Osteoblast (primary cell): Measurements from ENCODE around the gene SCN9A. TPM values are rescaled to one million over a fixed set of nuclear protein-coding genes. Genes with fewer than 3 reads are reported as not detected.

Experiments
- DNase-seq: peaks from one replicate; pipeline ENCODE4 v3.0.0; 2011; ENCODE audit warnings: low spot score, mixed read lengths; ENCODE audit not compliant: insufficient read length; ENCODE audit errors: missing footprints
- H2AFZ ChIP-seq: 2 replicates; pipeline ENCODE4 v1.6.0; 2011; ENCODE audit warnings: mild to moderate bottlenecking, low read length
- H3K27ac ChIP-seq: 2 replicates; pipeline ENCODE4 v1.5.1; 2011; ENCODE audit warnings: mild to moderate bottlenecking, low read depth, low read length, moderate library complexity
- H3K27me3 ChIP-seq: 2 replicates; pipeline ENCODE4 v1.6.0; 2012; ENCODE audit warnings: mild to moderate bottlenecking, control low read depth, inconsistent platforms, low read length, moderate library complexity; ENCODE audit not compliant: insufficient read depth
- H3K36me3 ChIP-seq: 2 replicates; pipeline ENCODE4 v1.5.1; 2011; ENCODE audit warnings: mild to moderate bottlenecking, low read length, control low read depth, moderate library complexity; ENCODE audit not compliant: insufficient read depth
- H3K4me1 ChIP-seq: 2 replicates; pipeline ENCODE4 v1.5.1; 2011; ENCODE audit warnings: mild to moderate bottlenecking, low read length, control low read depth, moderate library complexity; ENCODE audit not compliant: insufficient read depth
- H3K4me2 ChIP-seq: 2 replicates; pipeline ENCODE4 v1.6.0; 2011; ENCODE audit warnings: mild to moderate bottlenecking, low read length; ENCODE audit not compliant: insufficient read depth
- H3K4me3 ChIP-seq: fragments of 200-600 bp; sonication (generic); 3 replicates; pipeline ENCODE4 v1.5.1; 2012; ENCODE audit warnings: mild to moderate bottlenecking, low read length, inconsistent platforms; ENCODE audit not compliant: insufficient read depth
- H3K79me2 ChIP-seq: 2 replicates; pipeline ENCODE4 v1.6.0; 2012; ENCODE audit warnings: mild to moderate bottlenecking, low read length, control low read depth, inconsistent platforms; ENCODE audit not compliant: insufficient read depth
- H3K9me3 ChIP-seq: 2 replicates; pipeline ENCODE4 v1.5.1; 2011; ENCODE audit warnings: low read depth, low read length, control low read depth
- H4K20me1 ChIP-seq: 2 replicates; pipeline ENCODE4 v1.6.0; 2012; ENCODE audit warnings: mild to moderate bottlenecking, low read length, control low read depth; ENCODE audit not compliant: insufficient read depth
- total RNA-seq: library from RNA; depleted of rRNA; stranded (reverse); fragments of >200 nt; gene quantifications from 2 replicates; pipeline ENCODE4 v1.2.3, GENCODE V29; 2012
- TF ChIP-seq, protein P1 (sequence below): IDR thresholded peaks from 2 replicates; pipeline ENCODE4 v1.5.1; 2011; ENCODE audit warnings: mild to moderate bottlenecking, low read depth, low read length, moderate library complexity; ENCODE audit errors: extremely low read depth

The SCN9A gene
- total RNA-seq, 1 donor = 1.8 TPM

DNA sequence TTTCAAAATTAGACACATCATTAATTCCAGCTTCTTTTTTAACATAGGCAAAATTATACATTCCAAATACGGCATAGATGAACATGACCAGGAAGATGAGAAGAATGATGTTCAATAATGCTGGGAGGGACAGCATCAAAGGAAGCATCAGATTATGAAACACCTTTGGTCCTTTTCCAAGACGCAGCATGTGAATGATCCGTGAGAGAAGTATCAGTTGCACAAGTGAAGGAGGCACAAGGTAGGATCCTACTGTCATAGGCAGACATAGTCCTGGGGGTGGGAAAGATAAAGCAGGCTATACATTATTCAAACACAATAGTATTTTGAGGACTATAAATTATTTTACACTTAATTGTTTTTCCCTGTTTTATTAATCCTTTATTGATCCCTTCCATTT, 30.6 kb upstream of the SCN9A start:
- Histone ChIP-seq H3K79me2 (no peaks in the 10 kb centered on the region), H3K27me3 (no peaks in the 10 kb centered on the region), H3K36me3 (no peaks in the 10 kb centered on the region), H2AFZ (no peak overlapping the region), H4K20me1 (no peaks in the 10 kb centered on the region), H3K4me1 (peaks cover 6% of the 10 kb centered on the region), H3K9me3 (no peaks in the 10 kb centered on the region), H3K4me2 (no peak overlapping the region), H3K4me3 (no peak overlapping the region), H3K27ac (no peak overlapping the region)
- no peak for DNase-seq
- TF ChIP-seq, protein P1, sequence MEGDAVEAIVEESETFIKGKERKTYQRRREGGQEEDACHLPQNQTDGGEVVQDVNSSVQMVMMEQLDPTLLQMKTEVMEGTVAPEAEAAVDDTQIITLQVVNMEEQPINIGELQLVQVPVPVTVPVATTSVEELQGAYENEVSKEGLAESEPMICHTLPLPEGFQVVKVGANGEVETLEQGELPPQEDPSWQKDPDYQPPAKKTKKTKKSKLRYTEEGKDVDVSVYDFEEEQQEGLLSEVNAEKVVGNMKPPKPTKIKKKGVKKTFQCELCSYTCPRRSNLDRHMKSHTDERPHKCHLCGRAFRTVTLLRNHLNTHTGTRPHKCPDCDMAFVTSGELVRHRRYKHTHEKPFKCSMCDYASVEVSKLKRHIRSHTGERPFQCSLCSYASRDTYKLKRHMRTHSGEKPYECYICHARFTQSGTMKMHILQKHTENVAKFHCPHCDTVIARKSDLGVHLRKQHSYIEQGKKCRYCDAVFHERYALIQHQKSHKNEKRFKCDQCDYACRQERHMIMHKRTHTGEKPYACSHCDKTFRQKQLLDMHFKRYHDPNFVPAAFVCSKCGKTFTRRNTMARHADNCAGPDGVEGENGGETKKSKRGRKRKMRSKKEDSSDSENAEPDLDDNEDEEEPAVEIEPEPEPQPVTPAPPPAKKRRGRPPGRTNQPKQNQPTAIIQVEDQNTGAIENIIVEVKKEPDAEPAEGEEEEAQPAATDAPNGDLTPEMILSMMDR = no peak

DNA sequence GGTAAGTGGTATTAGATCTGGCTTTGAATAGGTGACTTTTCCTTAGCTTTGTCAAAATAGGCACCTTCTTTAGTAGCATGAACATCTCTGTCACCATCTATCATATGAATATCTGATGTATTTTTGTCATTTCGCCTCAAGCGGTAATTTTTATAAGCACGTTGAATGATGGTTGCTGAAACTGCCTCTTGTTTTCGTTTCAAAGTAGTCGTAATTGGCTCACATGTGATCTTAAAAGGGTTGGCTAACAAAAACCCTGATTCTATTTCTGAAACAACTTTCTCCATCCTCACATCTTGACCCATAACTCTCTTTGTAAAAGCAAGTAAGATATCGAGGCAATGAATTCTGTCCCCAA, 29.8 kb upstream of the SCN9A start:
- no peak for DNase-seq
- no peaks in the 10 kb centered on the region for H4K20me1 ChIP-seq
- no peaks in the 10 kb centered on the region for H3K27me3 ChIP-seq
- H2AFZ ChIP-seq = no peak overlapping the region
- no peak overlapping the region for H3K27ac ChIP-seq
- no peaks in the 10 kb centered on the region for H3K9me3 ChIP-seq
- H3K79me2 ChIP-seq = no peaks in the 10 kb centered on the region
- no peaks in the 10 kb centered on the region for H3K4me1 ChIP-seq
- H3K4me3 ChIP-seq = no peak overlapping the region
- TF ChIP-seq, protein P1 = no peak
- H3K36me3 ChIP-seq = no peaks in the 10 kb centered on the region
- H3K4me2 ChIP-seq = no peak overlapping the region

- no peaks in the 10 kb centered on the region for H3K79me2 ChIP-seq
Observed at GRCh38 chr2:166404831-166405568, 29.3 kb upstream of the SCN9A start.

GRCh38 chr2:166394245-166394644, 18.5 kb upstream of the SCN9A start:
- no peaks in the 10 kb centered on the region for H3K79me2 ChIP-seq
- no peaks in the 10 kb centered on the region for H3K4me1 ChIP-seq
- no peaks in the 10 kb centered on the region for H3K9me3 ChIP-seq
- H4K20me1 ChIP-seq = no peaks in the 10 kb centered on the region
- H3K27me3 ChIP-seq = no peaks in the 10 kb centered on the region
- DNase-seq = no peak
- H2AFZ ChIP-seq = no peak overlapping the region
- H3K27ac ChIP-seq = no peak overlapping the region
- H3K4me3 ChIP-seq = no peak overlapping the region
- TF ChIP-seq, protein P1 = no peak
- no peaks in the 10 kb centered on the region for H3K36me3 ChIP-seq
- no peak overlapping the region for H3K4me2 ChIP-seq

More at GRCh38 chr2:166404831-166405568, 29.3 kb upstream of the SCN9A start:
- no peaks in the 10 kb centered on the region for H4K20me1 ChIP-seq
- no peak overlapping the region for H3K27ac ChIP-seq
- no peak overlapping the region for H2AFZ ChIP-seq
- DNase-seq = no peak
- no peaks in the 10 kb centered on the region for H3K27me3 ChIP-seq
- no peaks in the 10 kb centered on the region for H3K4me1 ChIP-seq
- H3K36me3 ChIP-seq = no peaks in the 10 kb centered on the region
- no peak overlapping the region for H3K4me2 ChIP-seq
- H3K9me3 ChIP-seq = no peaks in the 10 kb centered on the region
- no peak overlapping the region for H3K4me3 ChIP-seq
- TF ChIP-seq, protein P1 = no peak
